B cell (primary cell): ENCODE results near the gene TKTL1.

ENCODE experiments used
- CTCF ChIP-seq: fragments of 200-600 bp; IDR thresholded peaks from one replicate; pipeline ENCODE4 v1.8.0; 2022; ENCODE audit warnings: antibody characterized with exemption, mild to moderate bottlenecking
- EZH2 ChIP-seq: IDR thresholded peaks from 2 replicates; pipeline ENCODE4 v1.6.1; 2012; ENCODE audit warnings: borderline replicate concordance, low read depth, mild to moderate bottlenecking, moderate library complexity, low read length; ENCODE audit not compliant: insufficient read depth, poor library complexity, severe bottlenecking

GRCh38 chrX:154348114-154348531 is 52.5 kb downstream of the TKTL1 start:
- TF ChIP-seq EZH2 (no peak), CTCF (no peak)
